HEK293 (cell line): Measurements from ENCODE around the gene PCSK1.

Experiments used
- GLI2 ChIP-seq: fragments of 450-650 bp; formaldehyde crosslinking; IDR thresholded peaks from 2 replicates; pipeline ENCODE4; 2017; ENCODE audit warnings: missing biosample characterization, missing genetic modification characterization, low read depth, borderline replicate concordance
- PRDM4 ChIP-seq: fragments of 450-650 bp; formaldehyde crosslinking; IDR thresholded peaks from 2 replicates; pipeline ENCODE4 v1.5.1; 2017; ENCODE audit warnings: missing biosample characterization, missing genetic modification characterization
- ZBTB20 ChIP-seq: fragments of 450-650 bp; formaldehyde crosslinking; IDR thresholded peaks from 2 replicates; pipeline ENCODE4 v1.5.1; 2016; ENCODE audit warnings: missing biosample characterization, missing genetic modification characterization
- ZBTB8A ChIP-seq: fragments of 450-650 bp; formaldehyde crosslinking; IDR thresholded peaks from 2 replicates; pipeline ENCODE4 v1.5.1; 2016; ENCODE audit warnings: missing biosample characterization, missing genetic modification characterization
- ZSCAN30 ChIP-seq: fragments of 450-650 bp; IDR thresholded peaks from 2 replicates; pipeline ENCODE4 v1.5.1; 2018; ENCODE audit warnings: missing biosample characterization, mild to moderate bottlenecking, missing genetic modification characterization, moderate library complexity
- TF ChIP-seq, protein P1 (sequence below): fragments of 450-650 bp; formaldehyde crosslinking; IDR thresholded peaks from 2 replicates; pipeline ENCODE4 v1.5.1; 2016; ENCODE audit warnings: missing biosample characterization, missing genetic modification characterization
- TF ChIP-seq, protein P2 (sequence below): fragments of 450-650 bp; formaldehyde crosslinking; conservative IDR thresholded peaks from 2 replicates; pipeline ENCODE4 v1.5.1; 2016; ENCODE audit warnings: low read depth, missing biosample characterization, missing genetic modification characterization

GRCh38 chr5:96396878-96397277 is 36.2 kb downstream of the PCSK1 start:
- TF ChIP-seq ZSCAN30 (tag by site-specific recombination): no peak
- TF ChIP-seq ZBTB20 (tag by site-specific recombination): no peak
- no peak for TF ChIP-seq GLI2 (tag by site-specific recombination)
- TF ChIP-seq, protein P1, sequence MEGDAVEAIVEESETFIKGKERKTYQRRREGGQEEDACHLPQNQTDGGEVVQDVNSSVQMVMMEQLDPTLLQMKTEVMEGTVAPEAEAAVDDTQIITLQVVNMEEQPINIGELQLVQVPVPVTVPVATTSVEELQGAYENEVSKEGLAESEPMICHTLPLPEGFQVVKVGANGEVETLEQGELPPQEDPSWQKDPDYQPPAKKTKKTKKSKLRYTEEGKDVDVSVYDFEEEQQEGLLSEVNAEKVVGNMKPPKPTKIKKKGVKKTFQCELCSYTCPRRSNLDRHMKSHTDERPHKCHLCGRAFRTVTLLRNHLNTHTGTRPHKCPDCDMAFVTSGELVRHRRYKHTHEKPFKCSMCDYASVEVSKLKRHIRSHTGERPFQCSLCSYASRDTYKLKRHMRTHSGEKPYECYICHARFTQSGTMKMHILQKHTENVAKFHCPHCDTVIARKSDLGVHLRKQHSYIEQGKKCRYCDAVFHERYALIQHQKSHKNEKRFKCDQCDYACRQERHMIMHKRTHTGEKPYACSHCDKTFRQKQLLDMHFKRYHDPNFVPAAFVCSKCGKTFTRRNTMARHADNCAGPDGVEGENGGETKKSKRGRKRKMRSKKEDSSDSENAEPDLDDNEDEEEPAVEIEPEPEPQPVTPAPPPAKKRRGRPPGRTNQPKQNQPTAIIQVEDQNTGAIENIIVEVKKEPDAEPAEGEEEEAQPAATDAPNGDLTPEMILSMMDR: no peak
- no peak for TF ChIP-seq PRDM4 (tag by site-specific recombination)
- TF ChIP-seq, protein P2, sequence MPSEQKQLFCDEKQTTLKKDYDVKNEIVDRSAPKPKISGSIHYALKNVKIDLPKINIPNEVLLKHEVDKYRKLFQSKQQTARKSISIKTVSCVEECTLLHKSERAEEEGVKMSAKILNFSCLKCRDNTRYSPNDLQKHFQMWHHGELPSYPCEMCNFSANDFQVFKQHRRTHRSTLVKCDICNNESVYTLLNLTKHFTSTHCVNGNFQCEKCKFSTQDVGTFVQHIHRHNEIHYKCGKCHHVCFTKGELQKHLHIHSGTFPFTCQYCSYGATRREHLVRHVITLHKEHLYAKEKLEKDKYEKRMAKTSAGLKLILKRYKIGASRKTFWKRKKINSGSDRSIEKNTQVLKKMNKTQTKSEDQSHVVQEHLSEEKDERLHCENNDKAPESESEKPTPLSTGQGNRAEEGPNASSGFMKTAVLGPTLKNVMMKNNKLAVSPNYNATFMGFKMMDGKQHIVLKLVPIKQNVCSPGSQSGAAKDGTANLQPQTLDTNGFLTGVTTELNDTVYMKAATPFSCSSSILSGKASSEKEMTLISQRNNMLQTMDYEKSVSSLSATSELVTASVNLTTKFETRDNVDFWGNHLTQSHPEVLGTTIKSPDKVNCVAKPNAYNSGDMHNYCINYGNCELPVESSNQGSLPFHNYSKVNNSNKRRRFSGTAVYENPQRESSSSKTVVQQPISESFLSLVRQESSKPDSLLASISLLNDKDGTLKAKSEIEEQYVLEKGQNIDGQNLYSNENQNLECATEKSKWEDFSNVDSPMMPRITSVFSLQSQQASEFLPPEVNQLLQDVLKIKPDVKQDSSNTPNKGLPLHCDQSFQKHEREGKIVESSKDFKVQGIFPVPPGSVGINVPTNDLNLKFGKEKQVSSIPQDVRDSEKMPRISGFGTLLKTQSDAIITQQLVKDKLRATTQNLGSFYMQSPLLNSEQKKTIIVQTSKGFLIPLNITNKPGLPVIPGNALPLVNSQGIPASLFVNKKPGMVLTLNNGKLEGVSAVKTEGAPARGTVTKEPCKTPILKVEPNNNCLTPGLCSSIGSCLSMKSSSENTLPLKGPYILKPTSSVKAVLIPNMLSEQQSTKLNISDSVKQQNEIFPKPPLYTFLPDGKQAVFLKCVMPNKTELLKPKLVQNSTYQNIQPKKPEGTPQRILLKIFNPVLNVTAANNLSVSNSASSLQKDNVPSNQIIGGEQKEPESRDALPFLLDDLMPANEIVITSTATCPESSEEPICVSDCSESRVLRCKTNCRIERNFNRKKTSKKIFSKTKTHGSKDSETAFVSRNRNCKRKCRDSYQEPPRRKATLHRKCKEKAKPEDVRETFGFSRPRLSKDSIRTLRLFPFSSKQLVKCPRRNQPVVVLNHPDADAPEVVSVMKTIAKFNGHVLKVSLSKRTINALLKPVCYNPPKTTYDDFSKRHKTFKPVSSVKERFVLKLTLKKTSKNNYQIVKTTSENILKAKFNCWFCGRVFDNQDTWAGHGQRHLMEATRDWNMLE: no peak
- no peak for TF ChIP-seq ZBTB8A (tag by site-specific recombination)
